GM08714 (cell line): ENCODE measurements around the gene CUL3.

ENCODE experiments used
- H3K4me3 ChIP-seq: fragments of 200-500 bp; sonication (Bioruptor generic); 2 replicates; pipeline ENCODE4 v1.5.1; 2014; ENCODE audit warnings: mild to moderate bottlenecking, low read length, inconsistent platforms
- ZNF274 ChIP-seq: IDR thresholded peaks from 2 replicates; pipeline ENCODE4 v1.6.1; 2012; ENCODE audit warnings: mild to moderate bottlenecking, low read depth, low read length

The CUL3 gene

GRCh38 chr2:224449212-224450147, 135.7 kb downstream of the CUL3 start:
- no peak overlapping the region for H3K4me3 ChIP-seq
- no peak for TF ChIP-seq ZNF274

GRCh38 chr2:224448236-224448635, 136.9 kb downstream of the CUL3 start:
- TF ChIP-seq ZNF274: no peak
- H3K4me3 ChIP-seq: no peak overlapping the region

- no peak overlapping the region for H3K4me3 ChIP-seq
- no peak for TF ChIP-seq ZNF274
Measured at GRCh38 chr2:224444783-224445182, 140.4 kb downstream of the CUL3 start.

- H3K4me3 ChIP-seq: no peak overlapping the region
- TF ChIP-seq ZNF274: no peak
Measured at GRCh38 chr2:224444021-224444420, 141.1 kb downstream of the CUL3 start.

- TF ChIP-seq ZNF274: no peak
- H3K4me3 ChIP-seq: peak overlapping the region; percentile 51; the same call in 1 of the 2 replicates
Measured at GRCh38 chr2:224442071-224442967, 142.8 kb downstream of the CUL3 start.

GRCh38 chr2:224440988-224441387, 144.2 kb downstream of the CUL3 start:
- no peak for TF ChIP-seq ZNF274
- no peak overlapping the region for H3K4me3 ChIP-seq

GRCh38 chr2:224438726-224439125, 146.4 kb downstream of the CUL3 start:
- TF ChIP-seq ZNF274: no peak
- no peak overlapping the region for H3K4me3 ChIP-seq

- no peak for TF ChIP-seq ZNF274
- H3K4me3 ChIP-seq: no peak overlapping the region
Measured at GRCh38 chr2:224436634-224437033, 148.5 kb downstream of the CUL3 start.

GRCh38 chr2:224434618-224435017, 150.5 kb downstream of the CUL3 start:
- H3K4me3 ChIP-seq: no peak overlapping the region
- no peak for TF ChIP-seq ZNF274

GRCh38 chr2:224433442-224433841, 151.7 kb downstream of the CUL3 start:
- no peak for TF ChIP-seq ZNF274
- H3K4me3 ChIP-seq: no peak overlapping the region

GRCh38 chr2:224432003-224432579, 153.1 kb downstream of the CUL3 start:
- no peak for TF ChIP-seq ZNF274
- H3K4me3 ChIP-seq: no peak overlapping the region

- H3K4me3 ChIP-seq: no peak overlapping the region
- TF ChIP-seq ZNF274: no peak
Measured at GRCh38 chr2:224429441-224429810, 155.7 kb downstream of the CUL3 start.

GRCh38 chr2:224428787-224429440, 156.2 kb downstream of the CUL3 start:
- TF ChIP-seq ZNF274: no peak
- H3K4me3 ChIP-seq: no peak overlapping the region

- H3K4me3 ChIP-seq: no peak overlapping the region
- TF ChIP-seq ZNF274: no peak
Measured at GRCh38 chr2:224427471-224427870, 157.7 kb downstream of the CUL3 start.

GRCh38 chr2:224426656-224427055, 158.5 kb downstream of the CUL3 start:
- TF ChIP-seq ZNF274: no peak
- no peak overlapping the region for H3K4me3 ChIP-seq
